Endothelial cell of umbilical vein (primary cell): ENCODE data around the gene PRR7. TPM values are rescaled to one million over a fixed set of nuclear protein-coding genes. Genes with fewer than 3 reads are reported as not detected.
A peak's percentile ranks its signal among the peaks of the same experiment; 100 is the strongest.

Source experiments
- Bru-seq: library from RNA; stranded (reverse); fragments of 400-500 nt; gene quantifications from one replicate; lab custom pipeline; 2021; lab: Mats Ljungman, UMichigan
- BruChase-seq, 2 experiments: library from RNA; stranded (reverse); fragments of 400-500 nt; gene quantifications; one replicate each; lab custom pipeline; 2021; lab: Mats Ljungman, UMichigan
- BruUV-seq: library from RNA; stranded (reverse); fragments of 400-500 nt; replicated peaks from 2 replicates; lab custom pipeline; 2021; lab: Mats Ljungman, UMichigan
- CTCF ChIA-PET: fragments of 300-600, 350-600 bp; sonication (Branson Sonifier 250); formaldehyde crosslinking; loops from one replicate; lab custom pipeline; 2021; ENCODE audit warnings: antibody characterized with exemption, inconsistent platforms; lab: Charles Lee
- POLR2A ChIA-PET: fragments of 300-600, 350-600 bp; sonication (Branson Sonifier 250); formaldehyde crosslinking; loops from one replicate; lab custom pipeline; 2021; ENCODE audit warnings: antibody characterized with exemption, inconsistent platforms; lab: Charles Lee
- DNase-seq: peaks from one replicate; pipeline ENCODE4 v3.0.0-alpha.2; 2011; ENCODE audit warnings: low read depth, low spot score
- FAIRE-seq: peaks from 2 replicates; lab custom pipeline; 2011; peaks lifted over from hg19 to GRCh38; lab: Jason Lieb, UNC
- H2AFZ ChIP-seq: 2 replicates; pipeline ENCODE4 v1.6.0; 2012; ENCODE audit warnings: low read depth, low read length, control low read depth, inconsistent platforms
- H3K27ac ChIP-seq: 2 replicates; pipeline ENCODE4 v1.5.1; 2011; ENCODE audit warnings: low read depth, mild to moderate bottlenecking, control low read depth, low read length, moderate library complexity; ENCODE audit not compliant: insufficient read depth
- H3K27me3 ChIP-seq, 2 experiments: 2 replicates each; pipeline versions ENCODE4 v1.6.0 to v1.6.1; 2011; ENCODE audit warnings: low read length in 2 of 2, mixed read lengths in 1 of 2; ENCODE audit not compliant: control insufficient read depth in 2 of 2, insufficient read depth in 2 of 2
- H3K36me3 ChIP-seq, 2 experiments: 2 replicates in 1 of 2; 3 replicates in 1 of 2; pipeline ENCODE4 v1.5.1; 2011; ENCODE audit warnings: low read length in 2 of 2, mild to moderate bottlenecking in 1 of 2, moderate library complexity in 1 of 2; ENCODE audit not compliant: control insufficient read depth in 2 of 2, insufficient read depth in 2 of 2; ENCODE audit errors: extremely low read depth in 1 of 2
- H3K4me1 ChIP-seq: 3 replicates; pipeline ENCODE4 v1.5.1; 2011; ENCODE audit warnings: mild to moderate bottlenecking, low read length; ENCODE audit not compliant: control insufficient read depth, insufficient read depth; ENCODE audit errors: extremely low read depth
- H3K4me2 ChIP-seq: 2 replicates; pipeline ENCODE4 v1.6.1; 2011; ENCODE audit warnings: low read length, control low read depth, mixed read lengths; ENCODE audit not compliant: insufficient read depth
- H3K4me3 ChIP-seq, 3 experiments: fragments of 200-600 bp in 1 of 3; sonication (generic), shearing (Covaris generic) in 1 of 3; replicated peaks in 1 of 3; 2 replicates each; pipeline ENCODE4 v1.5.1; 2011 to 2016; ENCODE audit warnings: control low read depth in 3 of 3, low read length in 3 of 3, mild to moderate bottlenecking in 2 of 3, inconsistent platforms in 1 of 3, low read depth in 1 of 3, moderate library complexity in 1 of 3; ENCODE audit not compliant: insufficient read depth in 1 of 3
- H3K79me2 ChIP-seq: 2 replicates; pipeline ENCODE4 v1.6.0; 2012; ENCODE audit warnings: low read length, inconsistent platforms; ENCODE audit not compliant: control insufficient read depth, insufficient read depth
- H3K9ac ChIP-seq: replicated peaks from 2 replicates; pipeline ENCODE3; 2011; ENCODE audit warnings: low read length, control low read depth; ENCODE audit not compliant: insufficient read depth; ENCODE audit errors: extremely low read depth
- H3K9me1 ChIP-seq: replicated peaks from 3 replicates; pipeline ENCODE4 v1.6.0; 2011; ENCODE audit warnings: mild to moderate bottlenecking, low read length; ENCODE audit not compliant: control insufficient read depth, insufficient read depth; ENCODE audit errors: extremely low read depth
- H3K9me3 ChIP-seq: replicated peaks from 2 replicates; pipeline ENCODE4 v1.5.1; 2012; ENCODE audit warnings: low read length, inconsistent platforms; ENCODE audit not compliant: control insufficient read depth, insufficient read depth
- H4K20me1 ChIP-seq: replicated peaks from 2 replicates; pipeline ENCODE3; 2011; ENCODE audit warnings: mild to moderate bottlenecking, low read length; ENCODE audit not compliant: control insufficient read depth, insufficient read depth; ENCODE audit errors: extremely low read depth
- EZH2 ChIP-seq: IDR thresholded peaks from 2 replicates; pipeline ENCODE4 v1.6.1; 2012; ENCODE audit warnings: borderline replicate concordance, low read depth, mild to moderate bottlenecking, moderate library complexity, low read length, inconsistent platforms; ENCODE audit not compliant: severe bottlenecking
- FOS ChIP-seq: IDR thresholded peaks from 2 replicates; pipeline ENCODE4 v1.6.1; 2011; ENCODE audit warnings: mild to moderate bottlenecking, low read length, moderate library complexity, borderline replicate concordance; ENCODE audit not compliant: insufficient read depth
- GATA2 ChIP-seq: IDR thresholded peaks from 2 replicates; pipeline ENCODE4 v1.7.0; 2011; ENCODE audit warnings: low read depth, mild to moderate bottlenecking, moderate library complexity, mixed read lengths, low read length; ENCODE audit not compliant: insufficient read length, insufficient read depth
- POLR2A ChIP-seq: IDR thresholded peaks from 2 replicates; pipeline ENCODE4 v1.6.1; 2012; ENCODE audit warnings: low read depth, mild to moderate bottlenecking, control low read depth, low read length
- POLR2AphosphoS5 ChIP-seq: IDR thresholded peaks from 2 replicates; pipeline ENCODE4 v1.6.1; 2012; ENCODE audit warnings: low read depth, mild to moderate bottlenecking, control low read depth, low read length, moderate library complexity; ENCODE audit not compliant: insufficient read depth
- dilution Hi-C: fragments of 300-500 bp; cut with MboI; formaldehyde crosslinking; loops from one replicate; pipeline ENCODE4 v1.15.0; 2019; ENCODE audit warnings: low sequenced_read_pairs; ENCODE audit not compliant: extremely low pct_ligation_motif_present
- intact Hi-C: fragments of 100-400 bp; cut with micrococcal nuclease; formaldehyde crosslinking; loops from one replicate; pipeline ENCODE4 v1.10.0; 2022
- long read RNA-seq: library from polyadenylated mRNA; stranded (forward); transcript quantifications from one replicate; pipeline ENCODE4 v2.0.0, GENCODE V29; 2021
- polyA minus RNA-seq, 3 experiments: library from RNA; depleted of rRNA, polyadenylated mRNA; stranded (reverse); fragments of >200 nt; gene quantifications; 1 replicate in 1 of 3; 2 replicates in 2 of 3; pipeline ENCODE4 v1.2.3, GENCODE V29; 2011
- polyA plus RNA-seq, 4 experiments: library from polyadenylated mRNA; depleted of rRNA in 3 of 4; stranded (reverse) in 3 of 4; unstranded in 1 of 4; fragments of >200 nt; gene quantifications; 2 replicates each; pipeline versions ENCODE4 v1.2.1 to v1.2.3, GENCODE V29; 2011 to 2012; ENCODE audit warnings: missing spikeins in 1 of 4
- total RNA-seq: library from RNA; stranded (reverse); gene quantifications from 2 replicates; pipeline ENCODE4 v1.2.3, GENCODE V29; 2021
- TF ChIP-seq, protein P1 (sequence below): IDR thresholded peaks from 2 replicates; pipeline ENCODE4 v1.6.1; 2011; ENCODE audit not compliant: insufficient read depth, insufficient read length
- TF ChIP-seq, protein P2 (sequence below), 2 donors: IDR thresholded peaks; 1 replicate in 1 of 2; 2 replicates in 1 of 2; pipeline ENCODE4 v1.5.1; 2011; ENCODE audit warnings: low read length in 2 of 2, mild to moderate bottlenecking in 2 of 2, moderate library complexity in 2 of 2, control low read depth in 1 of 2, inconsistent platforms in 1 of 2, low read depth in 1 of 2; ENCODE audit not compliant: insufficient read depth in 1 of 2; ENCODE audit errors: extremely low read depth in 1 of 2

PRR7 gene, protein sequence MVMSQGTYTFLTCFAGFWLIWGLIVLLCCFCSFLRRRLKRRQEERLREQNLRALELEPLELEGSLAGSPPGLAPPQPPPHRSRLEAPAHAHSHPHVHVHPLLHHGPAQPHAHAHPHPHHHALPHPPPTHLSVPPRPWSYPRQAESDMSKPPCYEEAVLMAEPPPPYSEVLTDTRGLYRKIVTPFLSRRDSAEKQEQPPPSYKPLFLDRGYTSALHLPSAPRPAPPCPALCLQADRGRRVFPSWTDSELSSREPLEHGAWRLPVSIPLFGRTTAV
- total RNA-seq (5.7 and 6.5 TPM in 2 replicates), polyA plus RNA-seq (6.6 and 10.5 TPM in 2 replicates), polyA minus RNA-seq (0.38 and 0.63 TPM in 2 replicates), Bru-seq, nascent RNA (percentile 42 among the genes with signal in this experiment), BruChase-seq, experiment 1, labeled RNA remaining after a 6-hour chase (percentile 49 among the genes with signal in this experiment), BruChase-seq, experiment 2, labeled RNA remaining after a 2-hour chase (percentile 48 among the genes with signal in this experiment)
- polyA plus RNA-seq (2011; cell fraction: cytosol; rRNA removed) = 1.9 and 4.7 TPM in 2 replicates
- 1.9 and 2.6 TPM in 2 replicates for polyA plus RNA-seq (2011; cell fraction: nucleus; rRNA removed)
- 2.6 and 4.7 TPM in 2 replicates for polyA plus RNA-seq (2012)
- polyA minus RNA-seq (2011; cell fraction: cytosol; rRNA and poly(A)+ RNA removed) = 6.8 TPM
- 0.53 and 1.8 TPM in 2 replicates for polyA minus RNA-seq (2011; cell fraction: nucleus; rRNA and poly(A)+ RNA removed)
- long read RNA-seq, partial matches to known transcripts = 2 of 8 reads
- long read RNA-seq, other reads (novel, unspliced or antisense) = 2 of 8 reads

DNA sequence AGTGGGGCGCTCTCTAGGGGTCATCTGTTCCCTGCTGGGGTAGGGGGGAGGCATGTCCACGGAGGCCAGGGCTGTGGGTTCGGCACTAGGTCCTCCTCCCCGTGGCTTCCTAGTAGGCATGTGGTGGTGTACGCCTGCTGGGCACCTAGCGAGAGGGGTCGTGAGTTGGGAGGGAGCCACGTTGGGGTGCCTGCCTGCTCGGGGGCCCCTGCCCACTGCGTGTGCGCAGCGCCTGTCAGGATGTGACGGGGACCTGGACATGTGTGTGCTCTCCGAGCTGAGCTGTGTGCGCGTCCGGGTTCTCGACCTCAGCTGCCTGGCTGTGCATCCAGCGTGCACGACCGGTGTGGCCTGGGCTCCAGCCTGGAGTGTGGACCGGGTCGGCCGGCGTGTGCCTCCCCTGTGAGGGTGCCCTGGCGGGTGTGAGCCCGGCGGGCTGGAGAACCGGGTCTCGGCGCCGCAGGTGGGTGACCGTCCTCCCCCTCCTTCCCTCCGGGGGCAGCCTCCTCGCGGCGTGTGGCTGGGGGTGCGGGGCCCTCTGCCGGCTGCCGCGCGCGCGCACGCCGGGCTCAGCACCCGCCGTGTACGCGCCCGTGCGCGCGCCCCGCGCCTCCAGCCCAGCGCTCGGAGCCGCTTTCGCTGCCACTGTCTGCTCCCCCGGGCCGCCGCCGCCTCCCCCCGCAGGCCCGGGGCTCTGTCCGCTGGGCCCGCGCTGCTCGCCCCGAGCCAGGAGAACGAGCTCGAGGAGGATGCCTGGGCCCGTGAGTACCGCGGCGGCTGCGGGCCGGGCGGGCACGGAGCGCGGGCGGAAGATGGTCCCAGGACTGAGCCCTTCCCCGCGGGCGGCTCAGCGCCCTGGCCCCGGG lies at the start of gene PRR7:
TSS of gene PRR7 (plus strand) at position 615 of the 866 bp plus-strand sequence. CDS start 8,254 bp downstream, outside the sequence.
- peak; percentile 62 for FAIRE-seq
- H3K9me1 ChIP-seq = no peaks in the 10 kb centered on the region
- H2AFZ ChIP-seq = peak within 1 kb of the TSS; percentile 43
- H3K79me2 ChIP-seq = no peaks in the 10 kb centered on the region
- peaks cover 14% of the 10 kb centered on the region for H3K4me1 ChIP-seq
- intact Hi-C loops = loop anchor here (1.0 kb wide), 2 partner anchors 8 to 20 kb away; partner anchors contain the start of gene GRK6
- TF ChIP-seq GATA2 (no peak), FOS (no peak), POLR2AphosphoS5 (peak; percentile 66), EZH2 (no peak), POLR2A (peak; percentile 67)
- TF ChIP-seq, protein P1, sequence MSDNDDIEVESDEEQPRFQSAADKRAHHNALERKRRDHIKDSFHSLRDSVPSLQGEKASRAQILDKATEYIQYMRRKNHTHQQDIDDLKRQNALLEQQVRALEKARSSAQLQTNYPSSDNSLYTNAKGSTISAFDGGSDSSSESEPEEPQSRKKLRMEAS = no peak
- TF ChIP-seq, protein P2, sequence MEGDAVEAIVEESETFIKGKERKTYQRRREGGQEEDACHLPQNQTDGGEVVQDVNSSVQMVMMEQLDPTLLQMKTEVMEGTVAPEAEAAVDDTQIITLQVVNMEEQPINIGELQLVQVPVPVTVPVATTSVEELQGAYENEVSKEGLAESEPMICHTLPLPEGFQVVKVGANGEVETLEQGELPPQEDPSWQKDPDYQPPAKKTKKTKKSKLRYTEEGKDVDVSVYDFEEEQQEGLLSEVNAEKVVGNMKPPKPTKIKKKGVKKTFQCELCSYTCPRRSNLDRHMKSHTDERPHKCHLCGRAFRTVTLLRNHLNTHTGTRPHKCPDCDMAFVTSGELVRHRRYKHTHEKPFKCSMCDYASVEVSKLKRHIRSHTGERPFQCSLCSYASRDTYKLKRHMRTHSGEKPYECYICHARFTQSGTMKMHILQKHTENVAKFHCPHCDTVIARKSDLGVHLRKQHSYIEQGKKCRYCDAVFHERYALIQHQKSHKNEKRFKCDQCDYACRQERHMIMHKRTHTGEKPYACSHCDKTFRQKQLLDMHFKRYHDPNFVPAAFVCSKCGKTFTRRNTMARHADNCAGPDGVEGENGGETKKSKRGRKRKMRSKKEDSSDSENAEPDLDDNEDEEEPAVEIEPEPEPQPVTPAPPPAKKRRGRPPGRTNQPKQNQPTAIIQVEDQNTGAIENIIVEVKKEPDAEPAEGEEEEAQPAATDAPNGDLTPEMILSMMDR (IDR thresholded peaks at IDR 0.05; ENCODE audit: extremely low read depth in 1 of 2, insufficient read depth in 1 of 2, low read depth in 1 of 2, low read length in 2 of 2) = peak in 1 of 2 donors; percentile 10
- H3K36me3 ChIP-seq = peaks cover 0 to 4% of the 10 kb centered on the region in 2 experiments
- dilution Hi-C loops = no loop called here
- DNase-seq = peak; percentile 56
- H3K9me3 ChIP-seq = no peaks in the 10 kb centered on the region
- H3K4me3 ChIP-seq = peak within 1 kb of the TSS; percentile 11 to 58 (median 18)
- BruUV-seq = no TSS peak
- no peaks in the 10 kb centered on the region for H4K20me1 ChIP-seq
- ChIA-PET POLR2A (interaction anchor here (0.5 to 1.2 kb wide), 2 partner anchors 8 to 360 kb away, joined by 3 to 4 read pairs; partner anchors contain the start of gene FGFR4), CTCF (interaction anchor here (0.8 to 13.5 kb wide), 10 partner anchors 7 to 80 kb away, joined by 3 to 288 read pairs (median 6); partner anchors contain the start of genes GRK6 and PFN3)
- H3K27ac ChIP-seq = no peak within 1 kb of the TSS
- H3K4me2 ChIP-seq = peak within 1 kb of the TSS; percentile 65
- no peaks in the 10 kb centered on the region for H3K27me3 ChIP-seq
- peak within 1 kb of the TSS; percentile 52 for H3K9ac ChIP-seq
